ENCODE measurements around the gene TMEM156. TPM values are rescaled to one million over a fixed set of nuclear protein-coding genes. Genes with fewer than 3 reads are reported as not detected.

Gene TMEM156
- polyA plus RNA-seq, 3 donors: 2.7 to 3.8 (median 2.7) TPM

DNA sequence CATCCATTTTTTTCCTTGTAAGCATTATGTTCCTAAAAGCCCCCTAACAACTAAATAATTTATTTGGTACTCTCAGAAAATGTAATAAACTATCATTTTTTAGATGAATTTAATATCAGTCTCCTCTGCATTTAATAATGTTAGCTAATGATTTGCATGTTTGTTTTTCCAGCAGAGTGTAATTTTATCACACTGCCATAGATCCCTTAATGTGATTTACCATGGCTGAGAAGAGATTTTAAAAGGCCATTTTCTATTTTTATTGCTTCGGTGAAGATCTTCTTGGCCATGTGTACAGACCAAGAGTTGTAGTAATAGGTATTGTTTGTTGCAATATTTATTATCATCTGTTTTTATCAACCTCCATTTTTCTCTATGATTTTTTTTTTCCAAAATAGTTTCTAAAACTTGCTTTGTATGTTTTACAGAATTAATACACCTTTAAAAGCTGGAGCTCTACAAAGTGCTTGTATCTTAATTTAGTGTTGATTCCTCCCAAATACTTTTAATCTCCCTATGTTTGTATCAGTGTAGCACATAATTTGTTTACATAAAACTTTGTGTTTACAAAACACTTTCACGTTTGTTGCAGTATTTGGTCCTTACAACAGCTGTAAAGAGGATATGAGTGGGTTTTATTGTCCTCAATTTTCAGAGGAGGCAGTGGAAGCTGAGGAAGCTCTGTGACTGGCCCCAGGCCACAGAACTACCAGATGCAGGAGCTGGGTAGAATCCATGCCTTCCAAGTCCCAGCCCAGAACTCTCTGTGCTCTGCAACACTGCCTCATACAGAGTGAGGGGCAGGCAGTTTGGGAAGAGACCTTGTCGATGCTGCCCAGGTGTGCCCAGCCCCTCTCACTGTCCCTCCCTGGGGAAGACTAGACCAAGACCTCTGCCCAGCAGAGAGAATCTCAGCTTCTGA, 106.5 kb downstream of the TMEM156 start:
- DNase-seq: no peak

DNA sequence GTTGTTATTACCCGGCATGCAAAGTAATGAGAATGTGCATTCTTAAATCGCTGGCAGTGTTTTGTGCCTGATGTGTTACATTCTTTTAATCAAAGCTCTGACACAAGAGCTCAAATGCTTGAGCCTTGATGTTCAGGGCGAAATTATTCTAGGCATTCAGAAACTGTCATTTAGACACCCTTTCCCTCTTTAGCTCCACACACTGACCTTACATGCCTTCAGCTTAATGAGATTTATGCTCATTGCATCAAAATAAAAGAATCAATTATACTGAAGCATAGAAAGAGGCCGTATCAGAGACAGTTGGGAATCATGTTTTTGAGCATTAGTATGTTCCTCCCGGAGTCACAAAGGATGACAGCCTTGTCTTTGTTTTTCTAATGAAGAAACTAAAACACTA, 107.9 kb downstream of the TMEM156 start:
- no peak for DNase-seq

DNA sequence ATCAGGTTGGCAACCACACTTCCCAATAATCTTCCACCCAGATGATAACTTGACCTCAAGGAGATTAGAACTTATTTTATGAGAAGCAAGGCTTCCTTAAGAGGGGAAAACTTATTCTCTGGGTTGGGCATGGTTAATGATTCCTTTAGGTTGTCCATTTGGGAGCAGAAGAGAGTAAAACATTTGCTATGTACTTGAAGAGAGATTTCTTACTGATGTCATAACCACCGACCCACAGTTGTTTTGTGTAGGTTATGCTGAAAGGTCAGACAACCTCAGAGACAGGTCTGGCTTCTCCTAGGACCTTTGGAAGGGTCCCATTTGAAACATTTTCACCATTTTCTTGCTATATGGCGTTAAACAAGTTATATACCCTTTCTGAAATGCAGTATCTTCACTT, 108.5 kb downstream of the TMEM156 start:
- DNase-seq: no peak

DNA sequence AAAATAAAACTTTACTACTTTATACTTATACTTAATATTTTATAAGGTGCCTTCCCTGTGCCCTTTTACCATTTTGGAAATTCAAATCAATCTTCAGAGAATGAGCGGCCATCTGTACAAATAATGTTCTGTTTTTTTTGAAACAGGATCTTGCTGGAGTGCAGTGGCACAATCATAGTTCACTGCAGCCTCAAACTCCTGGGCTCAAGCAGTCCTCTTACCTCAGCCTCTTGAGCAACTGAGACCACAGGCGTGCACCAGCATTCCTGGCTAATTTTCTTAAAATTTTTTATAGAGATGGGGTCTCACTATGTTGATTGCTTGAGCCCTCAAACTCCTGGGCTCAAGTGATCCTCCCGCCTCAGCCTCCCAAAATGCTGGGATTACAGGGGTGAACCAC, 111.1 kb downstream of the TMEM156 start:
- no peak for DNase-seq

DNA sequence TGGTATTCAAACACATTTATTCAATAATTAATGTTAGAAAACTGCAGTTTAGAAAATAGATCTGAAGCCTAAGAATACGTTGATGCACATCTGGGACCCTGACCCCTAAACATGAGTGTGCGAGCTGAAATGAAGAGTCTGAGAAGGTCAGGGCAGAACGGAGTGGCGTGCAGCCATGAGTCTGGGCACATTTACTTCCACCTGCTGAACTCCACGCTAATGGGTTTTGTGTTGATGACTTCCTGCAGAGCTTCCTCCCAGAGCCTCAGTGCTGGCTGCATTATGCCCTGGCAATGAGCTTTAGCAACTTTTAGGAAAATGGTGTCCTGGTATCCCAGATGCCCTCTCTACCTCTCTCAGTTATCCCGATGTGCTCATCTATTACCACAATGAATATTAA, 111.5 kb downstream of the TMEM156 start:
- no peak for DNase-seq

DNA sequence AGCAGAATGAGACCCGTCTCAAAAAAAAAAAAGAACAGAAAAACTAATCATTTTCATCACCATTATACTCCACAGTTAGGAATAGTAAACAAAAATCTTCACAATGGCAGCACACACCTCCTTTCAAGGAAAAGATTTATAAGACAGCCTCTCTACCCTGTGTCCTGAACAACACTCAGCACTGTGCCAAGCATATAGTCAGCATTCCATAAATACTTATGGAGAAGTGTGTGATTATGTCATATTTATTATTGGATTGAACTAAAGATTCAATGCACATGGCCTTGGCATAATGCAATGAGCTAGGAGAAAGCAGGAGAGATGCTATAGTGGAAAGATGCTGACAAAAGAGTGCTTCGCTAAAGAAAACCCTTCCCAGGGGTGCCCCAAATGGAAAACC, 112.0 kb downstream of the TMEM156 start:
- DNase-seq: no peak

DNA sequence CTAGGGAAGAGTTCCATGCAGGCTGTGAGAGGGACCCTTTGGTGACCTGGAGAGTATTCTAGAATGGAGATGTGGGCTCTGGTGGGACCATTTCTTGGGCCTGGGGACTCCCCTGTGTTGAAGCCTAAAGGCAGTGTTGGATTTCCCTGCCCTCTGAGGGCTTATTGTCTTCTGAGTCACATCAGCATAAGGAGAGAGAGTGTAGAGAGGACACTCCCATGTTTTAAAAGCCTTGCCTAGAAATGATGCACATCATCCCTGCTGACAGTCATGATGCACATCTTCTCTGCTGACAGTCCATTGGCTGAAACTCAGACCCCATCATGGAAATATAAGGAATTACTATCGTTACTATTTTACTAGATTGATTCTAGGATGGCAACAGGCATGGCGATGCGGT, 112.7 kb downstream of the TMEM156 start:
- DNase-seq: no peak

DNA sequence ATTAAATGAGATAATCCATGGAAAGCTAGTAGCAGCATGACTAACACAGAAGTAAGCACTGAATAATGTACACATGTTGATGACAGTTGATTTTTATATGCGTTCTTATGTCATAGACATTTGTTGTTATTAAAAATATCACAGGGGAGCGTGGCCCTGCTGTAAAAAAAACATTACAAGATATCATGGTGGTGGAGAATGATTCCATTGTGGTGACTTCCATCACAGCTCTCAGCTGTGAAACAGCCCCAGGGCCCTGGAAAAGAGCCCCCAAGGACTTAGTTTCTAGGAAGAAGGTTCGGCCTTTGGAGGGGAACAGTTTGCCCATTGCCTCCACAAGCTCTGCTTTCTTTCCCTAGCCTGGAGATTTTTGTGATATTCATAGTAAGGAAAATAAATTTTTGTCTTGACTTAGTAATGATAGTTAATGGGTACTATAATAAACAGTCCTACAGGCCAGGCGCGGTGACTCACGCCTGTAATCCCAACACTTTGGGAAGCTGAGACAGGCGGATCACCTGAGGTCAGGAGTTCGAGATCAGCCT, 114.7 kb downstream of the TMEM156 start:
- no peak for DNase-seq

Other genes with a start within 250 kb of the TMEM156 start
- gene TLR10, start 249.4 kb downstream of the TMEM156 start, polyA plus RNA-seq (ENCODE audit: insufficient read length in 3 of 3): under 1 TPM; 0.47 to 0.59 (median 0.58) TPM
- 1 to 10 TPM; 3.4 to 5.0 (median 4.7) TPM for gene TLR1, start 227.6 kb downstream of the TMEM156 start, polyA plus RNA-seq (ENCODE audit: insufficient read length in 3 of 3)
- under 1 TPM; 0.61 to 0.78 (median 0.74) TPM for gene TLR6, start 175.6 kb downstream of the TMEM156 start, polyA plus RNA-seq (ENCODE audit: insufficient read length in 3 of 3)
- 10 to 100 TPM; 29.4 to 35.3 (median 29.5) TPM for gene FAM114A1, start 164.6 kb downstream of the TMEM156 start, polyA plus RNA-seq (ENCODE audit: insufficient read length in 3 of 3)
- gene KLHL5, start 29.8 kb upstream of the TMEM156 start, polyA plus RNA-seq (ENCODE audit: insufficient read length in 3 of 3): 10 to 100 TPM; 35.5 to 48.2 (median 37.4) TPM
- 100 to 1,000 TPM in 2 of 3 donors, 10 to 100 TPM in 1; 83.2 to 110 (median 102) TPM for gene WDR19, start 150.1 kb upstream of the TMEM156 start, polyA plus RNA-seq (ENCODE audit: insufficient read length in 3 of 3)